LNCaP clone FGC (cell line): Measurements from ENCODE around the gene COL4A2.
"Not testable (repeated sequence)": the region's sequence is repeated elsewhere in the genome, so short reads cannot be mapped to it uniquely, and the experiment has no call there.

Experiments
- DNase-seq: peaks from one replicate; pipeline ENCODE4 v3.0.0-alpha.2; 2011; ENCODE audit warnings: low read depth
- H3K4me3 ChIP-seq: 2 replicates; pipeline ENCODE4 v1.5.1; 2011; ENCODE audit warnings: mild to moderate bottlenecking, low read depth, low read length, control low read depth
- CTCF ChIP-seq: IDR thresholded peaks from 2 replicates; pipeline ENCODE4 v1.5.1; 2012; ENCODE audit warnings: mild to moderate bottlenecking; ENCODE audit not compliant: control insufficient read depth, insufficient read depth; ENCODE audit errors: extremely low read depth

Gene COL4A2

GRCh38 chr13:110310541-110311442 lies 3.7 kb downstream of the COL4A2 start:
- H3K4me3 ChIP-seq, result no peak overlapping the region
- no peak for DNase-seq
- TF ChIP-seq CTCF, result no peak

GRCh38 chr13:110311443-110312338 lies 4.6 kb downstream of the COL4A2 start:
- TF ChIP-seq CTCF, result no peak
- H3K4me3 ChIP-seq, result no peak overlapping the region
- DNase-seq, result no peak

GRCh38 chr13:110312339-110313031 lies 5.4 kb downstream of the COL4A2 start:
- no peak overlapping the region for H3K4me3 ChIP-seq
- DNase-seq, result no peak
- TF ChIP-seq CTCF, result no peak

DNA sequence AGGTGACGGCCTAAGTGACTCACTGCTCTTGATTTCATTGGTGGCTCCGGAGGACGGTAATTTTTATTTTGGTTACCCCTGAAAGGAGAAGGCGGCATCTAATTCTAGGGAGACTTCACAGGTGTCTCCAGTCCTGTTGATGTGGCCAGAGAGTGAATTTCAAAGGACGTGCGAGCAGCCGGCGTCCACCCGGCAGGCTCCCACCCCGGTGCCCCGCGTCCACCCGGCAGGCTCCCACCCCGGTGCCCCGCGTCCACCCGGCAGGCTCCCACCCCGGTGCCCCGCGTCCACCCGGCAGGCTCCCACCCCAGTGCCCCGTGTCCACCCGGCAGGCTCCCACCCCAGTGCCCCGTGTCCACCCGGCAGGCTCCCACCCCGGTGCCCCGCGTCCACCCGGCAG lies 6.2 kb downstream of the COL4A2 start:
- not testable (repeated sequence) for H3K4me3 ChIP-seq, DNase-seq

DNA sequence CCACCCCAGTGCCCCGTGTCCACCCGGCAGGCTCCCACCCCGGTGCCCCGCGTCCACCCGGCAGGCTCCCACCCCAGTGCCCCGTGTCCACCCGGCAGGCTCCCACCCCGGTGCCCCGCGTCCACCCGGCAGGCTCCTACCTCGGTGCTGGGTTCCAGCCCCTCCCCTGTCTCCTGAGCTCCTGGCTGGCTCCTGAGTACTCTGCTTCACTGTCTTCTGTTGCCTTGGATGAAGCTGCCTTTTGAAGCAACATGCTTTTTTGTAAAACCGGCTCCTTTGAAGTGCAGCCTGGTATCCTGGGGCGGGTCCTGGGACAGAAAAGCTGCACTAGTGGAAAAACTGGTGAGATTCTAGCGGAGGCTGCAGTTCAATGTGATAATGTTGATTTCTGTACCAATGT lies 6.6 kb downstream of the COL4A2 start:
- not testable (repeated sequence) for H3K4me3 ChIP-seq, DNase-seq

- TF ChIP-seq CTCF, result no peak
- H3K4me3 ChIP-seq, result no peak overlapping the region
- DNase-seq, result no peak
Measured at GRCh38 chr13:110314516-110315245, 7.6 kb downstream of the COL4A2 start.

GRCh38 chr13:110316196-110316595 lies 9.1 kb downstream of the COL4A2 start:
- no peak overlapping the region for H3K4me3 ChIP-seq
- TF ChIP-seq CTCF, result no peak
- DNase-seq, result no peak
